ENCODE results near the gene CLDN34. TPM values are rescaled to one million over a fixed set of nuclear protein-coding genes. Genes with fewer than 3 reads are reported as not detected.
A peak's percentile ranks its signal among the peaks of the same experiment; 100 is the strongest.

CLDN34 gene
- total RNA-seq, 1 donor from 2014 or later = not detected

- intact Hi-C loops (cut with DNase I) = loop anchor here (2.0 to 5.0 kb wide), 2 partner anchors 34 to 81 kb away; no protein-coding TSS in a partner anchor
- Histone ChIP-seq H3K27me3 (no peaks in the 10 kb centered on the region), H3K4me1 (peaks cover 0 to 5% of the 10 kb centered on the region in 2 donors), H3K36me3 (no peaks in the 10 kb centered on the region), H3K27ac (peak overlapping the region; percentile 84 to 91), H3K9me3 (no peaks in the 10 kb centered on the region), H3K4me3 (peak overlapping the region; percentile 43 to 78)
- no peak for DNase-seq (ENCODE audit: low spot score in 2 of 2)
- TF ChIP-seq CTCF (IDR thresholded peaks at IDR 0.05) = no peak
Observed at GRCh38 chrX:10016519-10017132, 49.5 kb downstream of the CLDN34 start.

GRCh38 chrX:10017872-10018271, 50.7 kb downstream of the CLDN34 start:
- intact Hi-C loops (cut with DNase I) = loop anchor here (2.0 to 5.0 kb wide), 2 partner anchors 33 to 79 kb away; no protein-coding TSS in a partner anchor
- Histone ChIP-seq H3K27me3 (no peaks in the 10 kb centered on the region), H3K27ac (peak overlapping the region in 1 of 2 donors; percentile 91), H3K9me3 (no peaks in the 10 kb centered on the region), H3K4me3 (peak overlapping the region in 1 of 2 donors; percentile 31), H3K4me1 (peaks cover 0 to 5% of the 10 kb centered on the region in 2 donors), H3K36me3 (no peaks in the 10 kb centered on the region)
- no peak for TF ChIP-seq CTCF (IDR thresholded peaks at IDR 0.05)
- DNase-seq (ENCODE audit: low spot score in 2 of 2) = no peak

Other genes with a start within 250 kb of the CLDN34 start
- gene GPR143, start 201.5 kb upstream of the CLDN34 start, total RNA-seq = not detected
- gene SHROOM2, start 180.9 kb upstream of the CLDN34 start, total RNA-seq = 7.5 TPM
- 4.4 TPM for gene CLCN4, start 189.6 kb downstream of the CLDN34 start, total RNA-seq